TTC549 (cell line): ENCODE measurements around the gene OR2AG2.

ENCODE experiments used
- FAIRE-seq: peaks from 2 replicates; lab custom pipeline; 2012; peaks lifted over from hg19 to GRCh38; lab: Jason Lieb, UNC

OR2AG2 gene

GRCh38 chr11:6738590-6738989, 33.2 kb downstream of the OR2AG2 start:
- no peak for FAIRE-seq

DNA sequence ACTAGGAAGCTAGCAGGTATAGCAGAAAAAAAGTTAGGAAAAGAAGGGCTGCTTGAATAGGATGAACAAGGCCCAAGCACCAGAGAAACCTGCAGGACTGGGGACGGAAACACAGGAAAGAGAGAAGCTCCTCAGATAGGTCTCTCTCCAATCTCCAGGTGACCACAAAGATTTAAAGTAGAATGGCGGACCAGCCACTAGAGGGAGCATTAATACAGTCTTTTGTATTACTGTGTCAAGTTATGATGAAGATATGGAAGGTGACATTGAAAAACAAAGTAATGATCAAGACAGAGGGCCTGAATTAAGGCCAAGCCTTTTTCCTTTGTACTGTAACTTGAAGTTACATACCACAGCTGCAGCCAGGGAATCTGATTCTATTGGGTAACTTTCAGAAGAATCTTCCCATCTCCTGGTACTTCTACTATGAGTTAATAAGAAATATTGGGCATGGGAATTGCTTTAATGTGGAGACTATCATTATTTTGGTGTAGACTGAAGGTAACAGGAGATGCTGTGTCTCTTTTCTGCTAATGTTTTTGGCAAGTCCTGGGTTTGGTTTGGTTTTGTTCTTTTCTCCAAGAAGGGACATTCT, 33.8 kb downstream of the OR2AG2 start:
- FAIRE-seq, result no peak

GRCh38 chr11:6736495-6737121, 35.2 kb downstream of the OR2AG2 start:
- FAIRE-seq, result no peak

GRCh38 chr11:6735306-6735705, 36.5 kb downstream of the OR2AG2 start:
- no peak for FAIRE-seq

DNA sequence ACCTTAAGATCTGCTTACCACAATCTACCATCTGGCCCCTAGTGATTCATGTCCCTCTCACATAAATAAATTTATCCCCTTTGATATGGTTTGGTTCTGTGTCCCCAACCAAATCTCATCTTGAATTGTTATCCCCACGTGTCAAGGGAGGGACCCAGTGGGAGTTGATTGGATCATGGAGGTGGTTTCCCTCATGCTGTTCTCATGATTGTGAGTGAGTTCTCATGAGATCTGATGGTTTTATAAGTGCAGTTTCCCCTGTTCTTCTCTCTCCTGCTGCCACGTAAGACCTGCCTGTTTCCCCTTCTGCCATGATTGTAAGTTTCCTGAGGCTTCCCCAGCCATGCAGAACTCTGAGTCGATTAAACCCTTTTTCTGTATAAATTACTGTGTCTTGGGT, 37.2 kb downstream of the OR2AG2 start:
- no peak for FAIRE-seq

DNA sequence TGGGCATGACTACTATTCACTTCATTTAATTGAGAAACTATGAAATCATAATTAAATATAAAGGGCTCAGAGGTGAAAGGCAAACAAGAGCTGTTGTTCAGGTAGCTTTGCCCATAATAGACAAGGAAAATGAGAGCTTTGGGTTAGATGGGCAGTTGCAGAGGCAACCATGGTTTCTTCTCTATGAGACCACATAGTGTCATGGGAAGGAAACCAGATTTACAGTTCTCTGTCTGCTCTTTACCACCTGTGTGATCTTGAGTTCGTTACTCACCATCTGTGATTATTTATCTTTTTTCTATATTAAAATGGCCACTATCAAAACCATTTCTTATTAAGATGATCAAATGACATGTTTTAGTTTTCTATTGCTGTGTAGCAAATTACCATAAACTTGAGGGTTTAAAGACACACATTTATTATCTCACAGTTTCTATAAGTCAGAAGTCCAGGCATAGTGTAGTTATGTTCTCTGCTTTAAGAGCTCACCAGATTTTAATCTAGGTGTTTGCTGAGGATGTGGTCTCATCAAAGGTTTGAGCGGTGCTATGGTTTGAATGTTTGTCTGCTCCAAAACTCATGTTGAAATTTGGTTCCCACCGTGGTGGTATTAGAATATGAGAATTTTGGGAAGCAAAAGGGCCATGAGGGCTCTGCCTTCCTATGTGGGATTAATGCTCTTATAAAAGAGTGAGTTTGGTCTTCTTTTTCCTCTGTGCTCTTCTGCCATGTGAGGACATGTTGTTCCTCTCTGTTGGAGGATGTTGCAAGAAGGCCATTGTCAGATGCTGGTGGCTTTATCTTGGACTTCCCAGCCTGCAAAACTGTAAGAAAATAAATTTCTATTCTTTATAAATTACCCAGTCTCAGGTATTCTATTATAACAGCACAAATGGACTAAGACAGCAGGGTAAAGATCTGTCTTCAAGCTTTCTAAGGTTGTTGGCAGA, 38.2 kb downstream of the OR2AG2 start:
- FAIRE-seq, result no peak

DNA sequence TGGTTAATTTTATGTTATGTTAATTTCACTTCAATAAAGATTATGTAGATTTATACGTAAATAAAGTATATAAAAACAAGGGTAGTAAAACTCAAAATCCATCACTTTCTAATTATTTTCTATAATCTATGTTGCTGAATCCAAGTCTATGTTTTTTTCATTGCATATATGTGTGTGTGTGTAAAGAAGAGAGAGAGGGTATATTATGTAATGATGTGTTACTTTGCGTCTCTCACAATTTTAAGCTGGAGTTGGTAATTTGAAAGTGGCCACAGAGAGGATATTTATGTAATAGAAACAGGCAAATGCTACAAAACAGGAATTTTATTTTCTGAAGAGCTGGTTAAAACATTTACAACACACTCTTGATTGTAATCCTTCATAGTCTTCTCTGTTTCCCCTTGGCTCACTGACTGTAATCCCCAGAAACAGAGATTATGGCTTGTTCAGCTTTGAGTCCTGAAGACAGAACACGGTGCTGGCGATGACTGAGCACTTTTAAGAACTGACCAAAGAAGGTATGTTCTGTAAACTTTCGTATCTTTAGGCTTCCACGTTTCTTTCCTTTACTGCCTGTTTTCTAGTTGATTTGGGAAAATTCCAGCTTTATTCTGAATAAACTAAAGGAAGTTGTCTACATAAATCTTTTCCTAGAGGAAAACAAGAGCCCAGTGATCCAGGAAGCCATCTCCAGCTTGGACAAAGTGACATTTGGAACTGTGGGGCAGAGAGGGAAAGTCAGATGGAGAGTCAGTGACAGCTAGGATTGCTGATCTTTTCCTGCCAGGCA, 43.6 kb downstream of the OR2AG2 start:
- no peak for FAIRE-seq

GRCh38 chr11:6725386-6725896, 46.3 kb downstream of the OR2AG2 start:
- no peak for FAIRE-seq

- FAIRE-seq, result no peak
Observed at GRCh38 chr11:6724013-6724412, 47.8 kb downstream of the OR2AG2 start.

DNA sequence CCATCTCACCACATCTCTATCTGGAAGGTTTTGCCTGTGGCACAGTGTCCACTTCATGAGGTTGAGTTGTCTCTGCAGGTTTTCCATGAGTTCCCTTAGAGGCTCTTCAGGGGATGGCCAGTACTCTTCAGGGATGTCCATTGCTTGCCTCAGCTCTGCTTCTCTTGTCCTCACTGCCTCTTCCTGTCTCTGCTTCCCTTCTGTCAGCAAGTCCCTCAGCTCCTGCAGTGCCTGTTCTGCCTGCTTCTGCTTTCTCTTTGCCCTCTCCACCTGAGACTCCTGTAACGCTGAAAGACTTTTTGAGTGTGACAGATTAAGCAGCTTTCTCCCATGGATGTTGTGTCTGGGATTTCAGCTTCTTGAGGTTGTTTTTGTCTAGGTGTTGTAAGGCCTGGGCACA, 50.4 kb downstream of the OR2AG2 start:
- FAIRE-seq, result no peak

GRCh38 chr11:6719576-6719975, 52.2 kb downstream of the OR2AG2 start:
- FAIRE-seq, result no peak

DNA sequence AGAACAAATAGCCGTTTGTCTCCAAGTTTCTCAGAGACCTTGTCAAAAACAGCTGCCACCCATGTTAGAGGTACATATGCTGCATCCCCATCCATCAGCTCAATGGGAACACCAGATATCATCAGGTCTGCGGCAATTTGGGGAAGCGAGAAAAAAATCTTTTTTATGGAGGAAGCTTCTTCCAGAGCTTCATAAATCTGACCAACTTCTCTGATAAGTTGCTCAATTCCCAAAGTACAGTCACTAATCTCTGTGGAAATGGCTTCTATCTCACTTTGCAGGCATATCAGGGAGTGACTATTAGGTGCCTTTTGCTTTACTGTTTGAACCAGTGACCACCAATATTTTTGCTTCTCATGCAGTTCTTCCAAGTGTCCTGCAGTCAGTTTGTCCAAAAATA, 54.4 kb downstream of the OR2AG2 start:
- no peak for FAIRE-seq
